NCI-H1092 (cell line): ENCODE results near the gene ST7.

Source experiments
- DNase-seq: peaks from one replicate; lab custom pipeline; 2025; lab: John Stamatoyannopoulos, UW

ST7 gene

GRCh38 chr7:117157241-117158209 is 204.2 kb downstream of the ST7 start:
- no peak for DNase-seq

- no peak for DNase-seq
These were observed 205.8 kb downstream of the ST7 start for GRCh38 chr7:117158941-117159697.

DNA sequence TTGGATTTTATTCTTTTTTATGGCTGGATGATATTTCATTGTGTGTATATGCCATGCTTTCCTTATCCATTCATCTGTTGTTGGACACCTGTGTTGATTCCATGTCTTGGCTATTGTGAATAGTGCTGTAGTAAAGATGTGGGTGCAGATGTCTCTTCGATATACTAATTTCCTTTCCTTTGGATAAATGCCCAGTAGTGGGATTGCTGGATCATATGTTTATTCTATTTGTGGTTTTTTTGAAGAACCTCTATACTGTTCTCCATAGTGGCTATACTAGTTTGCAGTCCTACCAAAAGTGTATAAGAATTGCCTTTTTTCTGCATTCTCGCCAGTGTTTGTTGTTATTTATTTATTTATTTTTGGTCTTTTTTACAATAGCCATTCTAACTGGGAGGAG is 209.8 kb downstream of the ST7 start:
- no peak for DNase-seq

GRCh38 chr7:117164620-117165019 is 211.3 kb downstream of the ST7 start:
- DNase-seq: no peak

- DNase-seq: no peak
These were observed 212.4 kb downstream of the ST7 start for GRCh38 chr7:117165656-117166055.

GRCh38 chr7:117169907-117170306 is 216.6 kb downstream of the ST7 start:
- DNase-seq: peak; percentile 50

- no peak for DNase-seq
These were observed 217.8 kb downstream of the ST7 start for GRCh38 chr7:117171106-117171505.

DNA sequence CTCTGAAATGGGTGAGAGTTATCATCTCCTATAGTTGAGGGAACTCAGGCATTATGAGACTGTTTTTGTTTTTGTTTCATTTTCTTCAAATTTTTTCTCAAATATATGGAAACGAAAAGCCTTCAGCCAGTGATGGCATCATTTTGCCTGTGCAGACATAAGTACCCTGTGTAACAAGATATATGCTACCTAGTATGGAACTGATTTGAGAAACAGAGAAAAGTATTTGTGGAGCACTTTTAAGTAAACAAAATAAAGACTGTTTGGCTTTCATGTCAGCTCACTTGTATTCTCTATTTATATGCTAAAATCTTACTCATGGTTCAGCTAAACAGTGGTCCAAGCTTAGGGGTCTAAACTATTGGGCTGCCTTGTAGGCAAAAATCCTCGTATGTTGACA is 219.0 kb downstream of the ST7 start:
- DNase-seq: no peak

DNA sequence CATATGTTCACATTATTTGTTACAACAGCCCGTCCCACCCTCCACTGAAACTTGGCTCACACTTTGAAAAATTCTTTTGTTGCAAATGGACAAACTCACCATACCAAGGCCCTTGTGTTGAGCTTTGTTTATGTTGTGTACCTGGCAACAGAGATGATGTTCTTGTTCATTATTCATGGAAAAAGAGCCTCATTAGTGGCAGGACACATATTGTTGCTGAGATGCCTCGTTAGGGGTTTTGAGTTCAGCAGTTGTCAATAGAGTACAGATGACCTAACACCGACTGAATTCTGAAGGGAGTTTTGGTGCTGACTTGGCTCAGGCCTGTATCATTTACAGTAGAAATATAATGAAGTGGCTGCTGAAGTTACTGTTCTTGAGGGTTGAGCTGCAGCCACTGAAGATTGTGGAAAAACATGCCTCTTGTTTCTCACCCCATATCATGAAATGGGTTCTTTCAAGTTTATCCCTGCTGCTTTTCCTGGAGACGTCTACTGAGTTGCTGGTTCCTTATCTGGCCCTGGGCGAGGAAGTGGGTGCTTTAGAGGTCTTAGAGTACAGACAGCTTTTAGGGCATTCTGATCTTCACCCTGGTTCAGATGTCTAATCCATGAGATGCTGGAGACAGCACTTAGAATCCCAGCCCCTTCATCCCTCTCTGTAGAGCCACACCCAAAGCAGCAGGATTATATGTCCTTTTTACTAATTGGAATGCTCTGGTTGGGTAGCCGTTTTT is 219.9 kb downstream of the ST7 start:
- no peak for DNase-seq

- no peak for DNase-seq
These were observed 222.9 kb downstream of the ST7 start for GRCh38 chr7:117176206-117176605.

DNA sequence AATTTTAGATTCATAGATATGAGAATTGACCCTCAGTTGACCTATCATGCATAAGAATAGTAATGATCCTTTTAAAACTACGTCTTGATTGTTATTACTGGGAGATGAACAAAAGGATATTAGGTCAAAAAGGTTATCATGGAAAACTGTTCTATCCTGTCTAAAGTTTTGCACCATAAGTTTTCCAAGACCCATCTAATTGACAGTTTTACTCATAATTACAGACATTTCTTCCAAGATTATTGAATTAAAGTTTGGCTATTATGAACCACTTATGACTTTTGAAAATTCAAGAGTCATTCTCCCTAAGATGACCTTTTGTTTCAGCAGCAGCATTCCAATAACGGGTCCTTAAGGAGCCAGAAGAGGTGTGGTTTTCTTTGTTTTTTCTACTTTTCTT is 225.3 kb downstream of the ST7 start:
- DNase-seq: no peak

DNA sequence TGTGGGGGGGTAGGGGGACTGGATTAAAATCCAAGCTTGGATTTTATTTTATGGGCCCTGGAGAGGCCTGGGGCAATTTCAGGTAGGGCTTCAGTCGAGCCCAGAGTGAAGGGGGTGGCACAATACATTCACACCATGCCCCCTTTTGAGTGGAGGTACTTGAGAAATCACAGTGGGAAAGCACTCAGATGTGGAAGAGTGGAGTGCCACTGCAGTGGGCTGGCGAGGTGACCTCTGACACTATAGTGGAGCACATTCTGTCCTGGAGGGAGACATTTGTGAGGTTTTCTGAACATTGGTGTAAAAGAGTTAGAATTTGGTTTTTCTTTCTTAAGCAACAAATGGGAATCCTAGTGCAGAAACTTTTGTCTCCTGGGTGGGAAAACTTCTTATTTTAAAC is 226.4 kb downstream of the ST7 start:
- no peak for DNase-seq

GRCh38 chr7:117183729-117184128 is 230.4 kb downstream of the ST7 start:
- DNase-seq: no peak

GRCh38 chr7:117184367-117184766 is 231.1 kb downstream of the ST7 start:
- DNase-seq: no peak

- no peak for DNase-seq
These were observed 231.8 kb downstream of the ST7 start for GRCh38 chr7:117185124-117185523.

DNA sequence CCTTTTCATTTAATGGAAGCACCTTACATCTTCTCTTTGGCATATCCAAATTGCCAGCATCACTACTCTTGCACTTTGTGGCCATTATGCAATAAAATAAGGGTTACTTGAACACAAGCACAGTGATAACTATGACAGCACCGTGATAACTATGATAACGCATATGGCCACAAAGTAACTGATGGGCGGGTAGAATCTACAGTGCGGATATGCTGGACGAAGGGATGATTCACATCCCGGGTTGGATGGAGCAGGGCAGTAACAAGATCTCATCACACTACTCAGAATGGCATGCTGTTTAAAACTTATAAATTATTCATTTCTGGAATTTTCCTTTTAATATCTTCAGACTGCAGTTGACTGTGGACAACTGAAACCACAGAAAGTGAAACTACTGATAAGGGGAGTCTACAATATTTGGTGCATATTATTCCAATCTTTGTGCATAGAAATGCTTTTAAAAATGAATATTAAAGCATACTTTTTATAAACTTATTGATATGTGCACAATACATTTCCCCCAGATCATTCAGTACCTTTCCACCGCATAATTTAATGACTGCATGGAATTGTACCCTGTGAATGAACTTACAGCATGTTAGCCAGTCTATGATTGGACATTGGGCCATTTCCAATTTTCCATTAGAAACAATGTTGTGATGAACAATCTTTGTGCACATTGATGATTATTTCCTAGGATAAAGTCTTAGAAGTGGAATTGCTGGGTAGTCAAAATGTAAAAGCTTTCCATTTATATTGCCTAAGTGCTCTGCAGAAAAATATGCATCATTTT is 233.1 kb downstream of the ST7 start:
- no peak for DNase-seq

DNA sequence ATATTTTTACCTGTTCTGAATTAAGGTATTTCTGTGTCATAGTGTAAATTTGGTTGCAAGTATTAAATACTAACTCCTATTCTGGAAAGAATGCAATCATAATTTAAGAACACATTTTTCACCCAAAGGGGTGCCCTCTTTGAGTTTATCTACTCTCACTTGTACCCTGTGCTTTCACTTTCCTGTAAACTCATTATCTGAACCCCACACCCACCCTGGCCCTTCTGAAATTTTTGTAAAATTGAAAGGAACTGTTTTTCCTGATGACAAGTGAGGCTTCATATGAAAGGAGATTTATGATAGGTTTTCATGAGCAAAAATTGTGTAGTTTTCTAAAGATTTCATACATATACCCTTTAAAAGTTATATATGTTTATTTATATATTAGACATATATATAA is 235.1 kb downstream of the ST7 start:
- no peak for DNase-seq

- DNase-seq: no peak
These were observed 235.8 kb downstream of the ST7 start for GRCh38 chr7:117188949-117189592.

DNA sequence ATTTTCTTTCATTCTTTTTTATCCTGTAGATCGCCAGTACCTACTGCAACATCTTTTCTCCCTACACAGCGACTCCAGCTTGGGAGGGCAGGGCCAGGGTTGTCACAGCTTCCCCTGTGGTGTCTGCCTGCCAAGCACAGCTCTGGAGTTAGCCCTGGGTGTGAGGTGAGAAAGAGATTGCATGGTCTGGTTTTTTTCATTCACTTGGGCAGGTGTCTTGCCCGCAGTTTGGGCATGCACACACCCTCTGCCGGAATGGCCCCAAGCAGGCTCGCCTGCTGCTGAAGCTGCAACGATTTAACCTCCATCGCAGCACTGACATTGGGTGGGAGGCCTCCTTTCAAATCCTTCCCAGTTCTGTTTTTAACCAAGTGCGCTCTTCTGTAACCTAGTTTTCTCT is 236.8 kb downstream of the ST7 start:
- DNase-seq: no peak

- no peak for DNase-seq
These were observed 237.6 kb downstream of the ST7 start for GRCh38 chr7:117190746-117191435.

DNA sequence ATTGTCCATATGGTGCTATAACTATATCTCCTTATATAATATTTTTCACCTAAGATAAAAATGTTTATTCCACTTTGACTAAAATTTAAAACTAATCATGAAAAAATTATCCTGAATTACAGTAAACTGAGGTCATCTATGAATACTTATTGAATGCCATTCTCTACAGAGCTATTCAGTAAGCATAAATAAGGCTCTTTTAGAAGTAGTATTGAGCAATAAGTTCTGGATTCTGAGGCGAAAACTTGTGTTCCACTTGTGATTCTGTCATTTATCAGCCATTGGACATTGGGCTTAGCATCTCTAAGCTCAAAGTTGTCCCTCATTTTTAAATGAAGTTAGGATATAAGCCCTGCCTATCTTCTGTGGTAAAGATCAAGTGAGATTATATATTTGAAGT is 238.8 kb downstream of the ST7 start:
- DNase-seq: no peak
